GM18861 (cell line): ENCODE measurements around the gene MRRF.

Experiments
- ATAC-seq: cut with Tn5 transposase; IDR thresholded peaks from one replicate; pipeline ENCODE4 v1.9.1; 2021; ENCODE audit not compliant: unreplicated experiment

Gene MRRF

GRCh38 chr9:122377241-122378164 lies 112.8 kb downstream of the MRRF start:
- no peak for ATAC-seq

- no peak for ATAC-seq
Measured at GRCh38 chr9:122378236-122378635, 113.6 kb downstream of the MRRF start.

- no peak for ATAC-seq
Measured at GRCh38 chr9:122379340-122379739, 114.7 kb downstream of the MRRF start.

- ATAC-seq = no peak
Measured at GRCh38 chr9:122380293-122380692, 115.6 kb downstream of the MRRF start.
